ENCODE measurements around the gene IGF1.

GRCh38 chr12:102461501-102461900 lies 18.9 kb downstream of the IGF1 start:
- TF ChIP-seq ZNF274 (IDR thresholded peaks at IDR 0.05; ENCODE audit: low read depth, low read length) = no peak
- TF ChIP-seq SUZ12 (IDR thresholded peaks at IDR 0.05; ENCODE audit: extremely low read depth, insufficient read depth, insufficient read length) = no peak
- no peak for TF ChIP-seq YY1 (IDR thresholded peaks at IDR 0.05; ENCODE audit: insufficient read depth, insufficient read length)
